Panc1 (cell line): ENCODE measurements around the gene PEPD. TPM values are rescaled to one million over a fixed set of nuclear protein-coding genes. Genes with fewer than 3 reads are reported as not detected.

ENCODE experiments used
- ATAC-seq: fragments of 200-7000 bp; cut with Tn5 transposase; 2 replicates; pipeline ENCODE4 v1.9.1; 2020; ENCODE audit warnings: mild to moderate bottlenecking, moderate library complexity
- BruUV-seq: library from RNA; stranded (reverse); fragments of 400-500 nt; replicated peaks from 2 replicates; lab custom pipeline; 2021; lab: Mats Ljungman, UMichigan
- CTCF ChIA-PET: fragments of 300-600 bp; sonication (Branson Sonifier 250); formaldehyde crosslinking; loops from one replicate; lab custom pipeline; 2022; ENCODE audit warnings: antibody characterized with exemption; lab: Charles Lee
- POLR2A ChIA-PET: fragments of 300-600 bp; sonication (Branson Sonifier 250); formaldehyde crosslinking; loops from one replicate; lab custom pipeline; 2022; ENCODE audit warnings: antibody characterized with exemption; lab: Charles Lee
- DNase-seq: peaks from one replicate; pipeline ENCODE4 v3.0.0-alpha.2; 2010; ENCODE audit warnings: low read depth, low spot score
- H3K27ac ChIP-seq: 2 replicates; pipeline ENCODE4 v1.5.1; 2011; ENCODE audit warnings: mild to moderate bottlenecking, low read length, inconsistent platforms
- H3K27me3 ChIP-seq: fragments of 200-500 bp; sonication (Bioruptor generic); 2 replicates; pipeline ENCODE4 v1.6.0; 2014; ENCODE audit warnings: low read length, inconsistent platforms; ENCODE audit not compliant: control insufficient read depth, insufficient read depth
- H3K36me3 ChIP-seq: fragments of 200-500 bp; sonication (Bioruptor generic); 2 replicates; pipeline ENCODE4 v1.5.1; 2014; ENCODE audit warnings: inconsistent platforms, mild to moderate bottlenecking, low read length, moderate library complexity; ENCODE audit not compliant: control insufficient read depth, insufficient read depth
- H3K4me1 ChIP-seq: 2 replicates; pipeline ENCODE4 v1.5.1; 2011; ENCODE audit warnings: inconsistent platforms, mild to moderate bottlenecking, low read length, moderate library complexity; ENCODE audit not compliant: control insufficient read depth, insufficient read depth
- H3K4me3 ChIP-seq, 2 experiments: 2 replicates each; pipeline ENCODE4 v1.5.1; 2011 to 2012; ENCODE audit warnings: low read depth in 2 of 2, low read length in 2 of 2, mild to moderate bottlenecking in 2 of 2, inconsistent platforms in 1 of 2, moderate library complexity in 1 of 2
- H3K9me3 ChIP-seq: fragments of 200-500 bp; sonication (Bioruptor generic); 2 replicates; pipeline ENCODE4 v1.5.1; 2014; ENCODE audit warnings: low read depth, mild to moderate bottlenecking, inconsistent platforms, low read length, moderate library complexity; ENCODE audit not compliant: control insufficient read depth, insufficient read depth
- CTCF ChIP-seq: fragments of 450-650 bp; IDR thresholded peaks from 2 replicates; pipeline ENCODE4 v1.5.1; 2017; ENCODE audit warnings: mild to moderate bottlenecking
- POLR2AphosphoS5 ChIP-seq: IDR thresholded peaks from 2 replicates; pipeline ENCODE4 v1.6.1; 2012; ENCODE audit warnings: mild to moderate bottlenecking, low read depth, low read length, moderate library complexity
- SIN3A ChIP-seq: IDR thresholded peaks from 2 replicates; pipeline ENCODE4 v1.6.1; 2012; ENCODE audit warnings: low read depth, mild to moderate bottlenecking, low read length, moderate library complexity, borderline replicate concordance; ENCODE audit not compliant: insufficient read depth
- TCF7L2 ChIP-seq: IDR thresholded peaks from 2 replicates; pipeline ENCODE4 v1.6.1; 2011; ENCODE audit warnings: mild to moderate bottlenecking, low read depth, low read length, inconsistent platforms
- in situ Hi-C: cut with HindIII; loops from 2 replicates; pipeline ENCODE4 v1.10.0; 2016; ENCODE audit warnings: low sequenced_read_pairs, low pct_unique_long_range_greater_than_20kb
- intact Hi-C: fragments of 100-400 bp; cut with micrococcal nuclease; formaldehyde crosslinking; loops from one replicate; pipeline ENCODE4 v1.10.0; 2022; ENCODE audit not compliant: unreplicated experiment
- total RNA-seq: library from RNA; stranded (reverse); gene quantifications from one replicate; pipeline ENCODE4 v1.2.1, GENCODE V29; 2021; ENCODE audit not compliant: unreplicated experiment
- TF ChIP-seq, protein P1 (sequence below), 2 experiments: IDR thresholded peaks; 2 replicates each; pipeline ENCODE4 v1.6.1; 2011 to 2012; ENCODE audit warnings: low read depth in 2 of 2, control low read depth in 1 of 2, low read length in 1 of 2, mild to moderate bottlenecking in 1 of 2, moderate library complexity in 1 of 2; ENCODE audit not compliant: insufficient read depth in 1 of 2

The PEPD gene
- total RNA-seq, 1 experiment from 2014 or later, result 102 TPM

DNA sequence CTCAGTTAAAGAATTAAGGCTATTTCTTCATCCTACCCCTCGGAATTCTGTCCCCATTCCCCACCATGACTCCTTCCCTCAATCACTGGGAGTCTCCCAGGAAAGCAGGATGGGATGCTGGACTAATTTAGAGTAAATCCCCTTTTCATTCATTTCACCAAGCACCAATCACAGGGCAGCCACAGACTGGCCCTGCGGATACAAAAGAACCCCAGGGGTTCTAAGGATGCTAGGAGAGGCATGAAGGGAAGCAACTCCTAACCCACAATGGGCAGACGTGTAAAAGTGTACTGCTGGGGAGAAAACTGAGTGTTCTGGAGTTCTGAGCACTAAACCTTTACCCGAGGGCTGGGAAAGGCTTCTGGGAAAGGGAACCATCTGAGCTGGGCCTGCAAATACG, 3.0 kb downstream of the PEPD start:
- POLR2A ChIA-PET, result no interaction called here
- ATAC-seq (no peak), DNase-seq (no peak)
- in situ Hi-C loops (no loop called here), intact Hi-C loops (no loop called here)
- Histone ChIP-seq H3K4me1 (peaks cover 13% of the 10 kb centered on the region), H3K27ac (no peak overlapping the region), H3K36me3 (no peaks in the 10 kb centered on the region), H3K27me3 (no peaks in the 10 kb centered on the region), H3K4me3 (no peak overlapping the region), H3K9me3 (no peaks in the 10 kb centered on the region)
- no TSS peak for BruUV-seq
- TF ChIP-seq SIN3A, result no peak
- no peak for TF ChIP-seq POLR2AphosphoS5
- TF ChIP-seq CTCF, result no peak
- TF ChIP-seq, protein P1, sequence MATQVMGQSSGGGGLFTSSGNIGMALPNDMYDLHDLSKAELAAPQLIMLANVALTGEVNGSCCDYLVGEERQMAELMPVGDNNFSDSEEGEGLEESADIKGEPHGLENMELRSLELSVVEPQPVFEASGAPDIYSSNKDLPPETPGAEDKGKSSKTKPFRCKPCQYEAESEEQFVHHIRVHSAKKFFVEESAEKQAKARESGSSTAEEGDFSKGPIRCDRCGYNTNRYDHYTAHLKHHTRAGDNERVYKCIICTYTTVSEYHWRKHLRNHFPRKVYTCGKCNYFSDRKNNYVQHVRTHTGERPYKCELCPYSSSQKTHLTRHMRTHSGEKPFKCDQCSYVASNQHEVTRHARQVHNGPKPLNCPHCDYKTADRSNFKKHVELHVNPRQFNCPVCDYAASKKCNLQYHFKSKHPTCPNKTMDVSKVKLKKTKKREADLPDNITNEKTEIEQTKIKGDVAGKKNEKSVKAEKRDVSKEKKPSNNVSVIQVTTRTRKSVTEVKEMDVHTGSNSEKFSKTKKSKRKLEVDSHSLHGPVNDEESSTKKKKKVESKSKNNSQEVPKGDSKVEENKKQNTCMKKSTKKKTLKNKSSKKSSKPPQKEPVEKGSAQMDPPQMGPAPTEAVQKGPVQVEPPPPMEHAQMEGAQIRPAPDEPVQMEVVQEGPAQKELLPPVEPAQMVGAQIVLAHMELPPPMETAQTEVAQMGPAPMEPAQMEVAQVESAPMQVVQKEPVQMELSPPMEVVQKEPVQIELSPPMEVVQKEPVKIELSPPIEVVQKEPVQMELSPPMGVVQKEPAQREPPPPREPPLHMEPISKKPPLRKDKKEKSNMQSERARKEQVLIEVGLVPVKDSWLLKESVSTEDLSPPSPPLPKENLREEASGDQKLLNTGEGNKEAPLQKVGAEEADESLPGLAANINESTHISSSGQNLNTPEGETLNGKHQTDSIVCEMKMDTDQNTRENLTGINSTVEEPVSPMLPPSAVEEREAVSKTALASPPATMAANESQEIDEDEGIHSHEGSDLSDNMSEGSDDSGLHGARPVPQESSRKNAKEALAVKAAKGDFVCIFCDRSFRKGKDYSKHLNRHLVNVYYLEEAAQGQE (IDR thresholded peaks at IDR 0.05; ENCODE audit: insufficient read depth in 1 of 2, low read depth in 2 of 2, low read length in 1 of 2), result no peak
- TF ChIP-seq TCF7L2, result no peak
- CTCF ChIA-PET, result no interaction called here

DNA sequence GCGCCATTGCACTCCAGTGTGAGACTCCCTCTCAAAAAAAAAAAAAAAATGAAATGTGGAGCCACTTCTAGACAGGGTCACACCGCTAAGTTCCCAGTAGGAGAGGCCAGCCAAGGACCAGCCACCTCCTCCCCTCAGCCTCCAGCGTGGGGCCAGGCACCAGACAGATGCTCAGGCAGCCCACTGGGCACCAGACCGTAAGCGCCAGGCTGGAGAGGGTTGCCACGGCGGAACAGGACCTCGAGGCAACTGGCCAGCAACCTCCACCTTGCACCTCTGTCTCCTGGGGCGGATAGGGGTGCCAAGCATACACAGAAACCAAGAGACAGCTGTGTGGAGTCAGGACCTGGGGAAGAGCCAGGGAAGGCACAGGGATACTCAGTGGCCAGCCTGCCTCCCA, 3.7 kb downstream of the PEPD start:
- intact Hi-C loops (no loop called here), in situ Hi-C loops (no loop called here)
- BruUV-seq, result no TSS peak
- ChIA-PET POLR2A (no interaction called here), CTCF (no interaction called here)
- Histone ChIP-seq H3K27ac (no peak overlapping the region), H3K36me3 (no peaks in the 10 kb centered on the region), H3K9me3 (no peaks in the 10 kb centered on the region), H3K4me1 (peaks cover 13% of the 10 kb centered on the region), H3K4me3 (no peak overlapping the region), H3K27me3 (no peaks in the 10 kb centered on the region)
- DNase-seq (no peak), ATAC-seq (no peak)
- TF ChIP-seq, protein P1 (IDR thresholded peaks at IDR 0.05; ENCODE audit: insufficient read depth in 1 of 2, low read depth in 2 of 2, low read length in 1 of 2), result no peak
- TF ChIP-seq POLR2AphosphoS5 (no peak), CTCF (no peak), SIN3A (no peak), TCF7L2 (no peak)
